Measurements from ENCODE around the gene AGBL3. TPM values are rescaled to one million over a fixed set of nuclear protein-coding genes. Genes with fewer than 3 reads are reported as not detected.
A peak's percentile ranks its signal among the peaks of the same experiment; 100 is the strongest.

Gene AGBL3
- total and polyA plus RNA-seq, 7 donors, result 0.23 to 3.1 (median 0.95) TPM

- intact Hi-C loops (cut with DNase I), result loop anchor here (5.0 kb wide), 1 partner anchor 46 kb away; no protein-coding TSS in a partner anchor
- no peaks in the 10 kb centered on the region for H3K9me3 ChIP-seq
- H3K36me3 ChIP-seq, result peaks cover 24 to 100% (median 64%) of the 10 kb centered on the region in 4 donors
- peaks cover 0 to 22% (median 2%) of the 10 kb centered on the region in 4 donors for H3K4me1 ChIP-seq
- 12 to 71% methylated on average over 1 of the region's 1 CpG for WGBS, 2 donors
- DNase-seq, result no peak
- peak overlapping the region in 3 of 4 donors; percentile 33 to 86 (median 69) for H3K27ac ChIP-seq
- no peaks in the 10 kb centered on the region for H3K27me3 ChIP-seq
- H3K4me3 ChIP-seq, result no peak overlapping the region
- TF ChIP-seq, protein P1, sequence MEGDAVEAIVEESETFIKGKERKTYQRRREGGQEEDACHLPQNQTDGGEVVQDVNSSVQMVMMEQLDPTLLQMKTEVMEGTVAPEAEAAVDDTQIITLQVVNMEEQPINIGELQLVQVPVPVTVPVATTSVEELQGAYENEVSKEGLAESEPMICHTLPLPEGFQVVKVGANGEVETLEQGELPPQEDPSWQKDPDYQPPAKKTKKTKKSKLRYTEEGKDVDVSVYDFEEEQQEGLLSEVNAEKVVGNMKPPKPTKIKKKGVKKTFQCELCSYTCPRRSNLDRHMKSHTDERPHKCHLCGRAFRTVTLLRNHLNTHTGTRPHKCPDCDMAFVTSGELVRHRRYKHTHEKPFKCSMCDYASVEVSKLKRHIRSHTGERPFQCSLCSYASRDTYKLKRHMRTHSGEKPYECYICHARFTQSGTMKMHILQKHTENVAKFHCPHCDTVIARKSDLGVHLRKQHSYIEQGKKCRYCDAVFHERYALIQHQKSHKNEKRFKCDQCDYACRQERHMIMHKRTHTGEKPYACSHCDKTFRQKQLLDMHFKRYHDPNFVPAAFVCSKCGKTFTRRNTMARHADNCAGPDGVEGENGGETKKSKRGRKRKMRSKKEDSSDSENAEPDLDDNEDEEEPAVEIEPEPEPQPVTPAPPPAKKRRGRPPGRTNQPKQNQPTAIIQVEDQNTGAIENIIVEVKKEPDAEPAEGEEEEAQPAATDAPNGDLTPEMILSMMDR (IDR thresholded peaks at IDR 0.05), result no peak
- no peak for TF ChIP-seq EP300 (IDR thresholded peaks at IDR 0.05)
- no peak for TF ChIP-seq POLR2A (IDR thresholded peaks at IDR 0.05)
- TF ChIP-seq POLR2AphosphoS5 (IDR thresholded peaks at IDR 0.05), result no peak
Measured at GRCh38 chr7:134948736-134949135, 37.6 kb upstream of the AGBL3 start.

- intact Hi-C loops (cut with DNase I), result loop anchor here (5.0 kb wide), 1 partner anchor 47 kb away; no protein-coding TSS in a partner anchor
- no peaks in the 10 kb centered on the region for H3K27me3 ChIP-seq
- WGBS, 2 donors, result 41 to 70% methylated on average over 3 of the region's 3 CpGs
- H3K9me3 ChIP-seq, result no peaks in the 10 kb centered on the region
- peak overlapping the region in 3 of 4 donors; percentile 33 to 86 (median 69) for H3K27ac ChIP-seq
- TF ChIP-seq EP300 (IDR thresholded peaks at IDR 0.05) (no peak), POLR2A (IDR thresholded peaks at IDR 0.05) (no peak), POLR2AphosphoS5 (IDR thresholded peaks at IDR 0.05) (no peak)
- TF ChIP-seq, protein P1 (IDR thresholded peaks at IDR 0.05), result no peak
- DNase-seq, result no peak
- peaks cover 24 to 100% (median 66%) of the 10 kb centered on the region in 4 donors for H3K36me3 ChIP-seq
- H3K4me3 ChIP-seq, result no peak overlapping the region
- peaks cover 0 to 22% (median 2%) of the 10 kb centered on the region in 4 donors for H3K4me1 ChIP-seq
Measured at GRCh38 chr7:134949171-134949570, 37.1 kb upstream of the AGBL3 start.

- H3K4me1 ChIP-seq, result peaks cover 0 to 5% (median 2%) of the 10 kb centered on the region in 4 donors
- DNase-seq, result no peak
- peak overlapping the region; percentile 4 to 60 (median 38) for H3K27ac ChIP-seq
- intact Hi-C loops (cut with DNase I), result loop anchor here (1.0 to 5.0 kb wide), 2 partner anchors 265 to 512 kb away; no protein-coding TSS in a partner anchor
- H3K9me3 ChIP-seq, result no peaks in the 10 kb centered on the region
- 45 to 52% methylated on average over 9 of the region's 9 CpGs for WGBS, 2 donors
- TF ChIP-seq, protein P1 (IDR thresholded peaks at IDR 0.05), result peak in 2 of 4 experiments; percentile 43 to 47
- TF ChIP-seq POLR2AphosphoS5 (IDR thresholded peaks at IDR 0.05), result no peak
- H3K4me3 ChIP-seq, result no peak overlapping the region
- H3K27me3 ChIP-seq, result no peaks in the 10 kb centered on the region
- peaks cover 29 to 100% (median 80%) of the 10 kb centered on the region in 4 donors for H3K36me3 ChIP-seq
Measured at GRCh38 chr7:134954197-134955082, 31.9 kb upstream of the AGBL3 start.

- no peak for DNase-seq
- H3K4me1 ChIP-seq, result peaks cover 0 to 27% (median 7%) of the 10 kb centered on the region in 4 donors
- H3K27ac ChIP-seq, result peak overlapping the region in 1 of 4 donors; percentile 29
- H3K4me3 ChIP-seq, result no peak overlapping the region
- intact Hi-C loops (cut with DNase I), result loop anchor here (5.0 kb wide), 1 partner anchor 515 kb away; no protein-coding TSS in a partner anchor
- H3K36me3 ChIP-seq, result peaks cover 35 to 100% (median 78%) of the 10 kb centered on the region in 4 donors
- 80 to 91% methylated on average over 3 of the region's 3 CpGs for WGBS, 2 donors
- no peaks in the 10 kb centered on the region for H3K9me3 ChIP-seq
- TF ChIP-seq EP300 (IDR thresholded peaks at IDR 0.05) (no peak), POLR2A (IDR thresholded peaks at IDR 0.05) (no peak), POLR2AphosphoS5 (IDR thresholded peaks at IDR 0.05) (no peak)
- TF ChIP-seq, protein P1 (IDR thresholded peaks at IDR 0.05), result no peak
- H3K27me3 ChIP-seq, result no peaks in the 10 kb centered on the region
Measured at GRCh38 chr7:134957005-134957404, 29.3 kb upstream of the AGBL3 start.

Measured in sigmoid colon (tissue), 7 donors.